Keratinocyte (primary cell): ENCODE data around the gene SYNE1. TPM values are rescaled to one million over a fixed set of nuclear protein-coding genes. Genes with fewer than 3 reads are reported as not detected.

ENCODE experiments used
- DNase-seq: peaks from one replicate; pipeline ENCODE4 v3.0.0-alpha.2; 2011; ENCODE audit warnings: low read depth, missing footprints, low spot score
- FAIRE-seq: peaks from 2 replicates; lab custom pipeline; 2011; peaks lifted over from hg19 to GRCh38; lab: Jason Lieb, UNC
- H2AFZ ChIP-seq: 2 replicates; pipeline ENCODE4 v1.6.0; 2012; ENCODE audit warnings: low read length, control low read depth, inconsistent platforms; ENCODE audit not compliant: control insufficient read depth
- H3K27ac ChIP-seq: 2 replicates; pipeline ENCODE4 v1.5.1; 2011; ENCODE audit warnings: low read length; ENCODE audit not compliant: control insufficient read depth, insufficient read depth
- H3K27me3 ChIP-seq: 3 replicates; pipeline ENCODE4 v1.6.0; 2011; ENCODE audit warnings: low read length; ENCODE audit not compliant: control insufficient read depth, insufficient read depth; ENCODE audit errors: extremely low read depth
- H3K36me3 ChIP-seq, 2 experiments: 2 replicates in 1 of 2; 3 replicates in 1 of 2; pipeline ENCODE4 v1.5.1; 2011; ENCODE audit warnings: low read length in 2 of 2, mild to moderate bottlenecking in 1 of 2; ENCODE audit not compliant: control insufficient read depth in 2 of 2, insufficient read depth in 2 of 2; ENCODE audit errors: extremely low read depth in 1 of 2
- H3K4me1 ChIP-seq: 3 replicates; pipeline ENCODE4 v1.5.1; 2011; ENCODE audit warnings: low read length; ENCODE audit not compliant: control insufficient read depth, insufficient read depth; ENCODE audit errors: extremely low read depth
- H3K4me2 ChIP-seq: 3 replicates; pipeline ENCODE4 v1.6.0; 2011; ENCODE audit warnings: low read depth, low read length; ENCODE audit not compliant: control insufficient read depth, insufficient read depth; ENCODE audit errors: extremely low read depth
- H3K4me3 ChIP-seq, 3 experiments: fragments of 200-600 bp in 1 of 3; sonication (generic) in 1 of 3; 2 replicates in 2 of 3; 3 replicates in 1 of 3; pipeline ENCODE4 v1.5.1; 2011 to 2016; ENCODE audit warnings: low read length in 3 of 3, mild to moderate bottlenecking in 3 of 3, control low read depth in 2 of 3, inconsistent platforms in 1 of 3, low read depth in 1 of 3, mixed read lengths in 1 of 3, mixed run types in 1 of 3, moderate library complexity in 1 of 3; ENCODE audit not compliant: control insufficient read depth in 2 of 3, insufficient read depth in 2 of 3; ENCODE audit errors: extremely low read depth in 1 of 3
- H3K79me2 ChIP-seq: 2 replicates; pipeline ENCODE4 v1.6.0; 2012; ENCODE audit warnings: low read length; ENCODE audit not compliant: control insufficient read depth, insufficient read depth
- H3K9ac ChIP-seq: 3 replicates; pipeline ENCODE4 v1.6.0; 2011; ENCODE audit warnings: low read length; ENCODE audit not compliant: control insufficient read depth, insufficient read depth; ENCODE audit errors: extremely low read depth
- H3K9me1 ChIP-seq: 3 replicates; pipeline ENCODE4 v1.6.0; 2011; ENCODE audit warnings: low read length; ENCODE audit not compliant: control insufficient read depth, insufficient read depth; ENCODE audit errors: extremely low read depth
- H3K9me3 ChIP-seq: 2 replicates; pipeline ENCODE4 v1.5.1; 2012; ENCODE audit warnings: low read depth, low read length; ENCODE audit not compliant: control insufficient read depth
- H4K20me1 ChIP-seq: 3 replicates; pipeline ENCODE4 v1.6.0; 2011; ENCODE audit warnings: low read length; ENCODE audit not compliant: control insufficient read depth, insufficient read depth; ENCODE audit errors: extremely low read depth
- EZH2 ChIP-seq: IDR thresholded peaks from one replicate; pipeline ENCODE4 v1.6.1; 2012; ENCODE audit warnings: inconsistent platforms, mild to moderate bottlenecking, low read length, moderate library complexity
- dilution Hi-C: fragments of 300-500 bp; cut with MboI; formaldehyde crosslinking; loops from one replicate; pipeline ENCODE4 v1.7.0; 2020; ENCODE audit warnings: low sequenced_read_pairs; ENCODE audit not compliant: extremely low pct_ligation_motif_present
- polyA plus RNA-seq, 5 experiments: library from polyadenylated mRNA; depleted of rRNA in 3 of 5; stranded (reverse) in 3 of 5; stranded (forward) in 1 of 5; unstranded in 1 of 5; fragments of >200 nt; gene quantifications; 1 replicate in 1 of 5; 2 replicates in 3 of 5; 3 replicates in 1 of 5; pipeline versions ENCODE4 v1.2.1 to v1.2.3, GENCODE V29; 2011 to 2012; ENCODE audit warnings: missing spikeins in 2 of 5, low read depth in 1 of 5, low replicate concordance in 1 of 5
- TF ChIP-seq, protein P1 (sequence below), 3 experiments: IDR thresholded peaks in 1 of 3; conservative IDR thresholded peaks in 1 of 3; optimal IDR thresholded peaks in 1 of 3; 2 replicates in 2 of 3; 3 replicates in 1 of 3; pipeline versions ENCODE3 to v1.5.1; 2011; ENCODE audit warnings: low read length in 3 of 3, mild to moderate bottlenecking in 3 of 3, moderate library complexity in 2 of 3, control low read depth in 1 of 3, inconsistent platforms in 1 of 3; ENCODE audit not compliant: insufficient read depth in 2 of 3; ENCODE audit errors: extremely low read depth in 1 of 3

SYNE1 gene
- polyA plus RNA-seq, 1 donor (not counting 4 experiments of a cell fraction or from before 2014, with no cell fraction given) = 4.0 TPM

DNA sequence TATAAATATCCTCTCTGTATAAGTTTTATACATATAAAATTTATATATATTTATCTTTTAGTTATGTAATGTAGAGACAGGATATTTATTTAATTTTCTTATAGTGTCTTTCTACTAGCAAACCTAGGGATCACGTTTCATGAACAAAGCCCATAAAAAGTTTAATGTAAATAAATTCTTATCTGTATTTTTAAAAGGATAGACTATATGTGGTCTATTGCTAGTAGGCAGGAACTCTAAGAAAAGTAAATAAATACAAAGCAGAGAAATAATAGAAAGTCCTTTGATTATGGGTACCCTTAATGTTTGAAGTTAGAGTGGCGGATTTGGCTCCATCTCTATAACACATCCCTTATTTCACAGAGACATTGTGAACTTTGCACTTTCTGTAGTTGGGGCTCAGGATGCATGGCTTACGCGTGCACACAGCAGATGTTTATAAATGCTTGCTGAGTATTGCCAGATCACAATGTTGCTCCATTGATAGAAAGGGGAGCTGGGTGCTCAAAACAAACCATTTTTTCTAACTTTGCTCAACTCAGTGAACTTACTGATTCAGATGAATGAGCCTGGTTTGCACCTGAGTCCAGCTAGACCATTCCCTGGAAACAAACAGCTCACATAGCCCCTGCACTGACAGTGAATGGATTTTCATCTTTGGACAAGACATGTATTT is 179.1 kb downstream of the SYNE1 start:
- Histone ChIP-seq H3K79me2 (no peaks in the 10 kb centered on the region), H3K4me1 (no peaks in the 10 kb centered on the region), H3K4me2 (no peak overlapping the region), H3K4me3 (no peak overlapping the region), H3K36me3 (no peaks in the 10 kb centered on the region), H3K9ac (no peak overlapping the region), H4K20me1 (no peaks in the 10 kb centered on the region), H3K27ac (no peak overlapping the region), H2AFZ (no peak overlapping the region), H3K27me3 (no peaks in the 10 kb centered on the region), H3K9me1 (no peaks in the 10 kb centered on the region), H3K9me3 (no peaks in the 10 kb centered on the region)
- no peak for DNase-seq
- TF ChIP-seq EZH2 = no peak
- TF ChIP-seq, protein P1, sequence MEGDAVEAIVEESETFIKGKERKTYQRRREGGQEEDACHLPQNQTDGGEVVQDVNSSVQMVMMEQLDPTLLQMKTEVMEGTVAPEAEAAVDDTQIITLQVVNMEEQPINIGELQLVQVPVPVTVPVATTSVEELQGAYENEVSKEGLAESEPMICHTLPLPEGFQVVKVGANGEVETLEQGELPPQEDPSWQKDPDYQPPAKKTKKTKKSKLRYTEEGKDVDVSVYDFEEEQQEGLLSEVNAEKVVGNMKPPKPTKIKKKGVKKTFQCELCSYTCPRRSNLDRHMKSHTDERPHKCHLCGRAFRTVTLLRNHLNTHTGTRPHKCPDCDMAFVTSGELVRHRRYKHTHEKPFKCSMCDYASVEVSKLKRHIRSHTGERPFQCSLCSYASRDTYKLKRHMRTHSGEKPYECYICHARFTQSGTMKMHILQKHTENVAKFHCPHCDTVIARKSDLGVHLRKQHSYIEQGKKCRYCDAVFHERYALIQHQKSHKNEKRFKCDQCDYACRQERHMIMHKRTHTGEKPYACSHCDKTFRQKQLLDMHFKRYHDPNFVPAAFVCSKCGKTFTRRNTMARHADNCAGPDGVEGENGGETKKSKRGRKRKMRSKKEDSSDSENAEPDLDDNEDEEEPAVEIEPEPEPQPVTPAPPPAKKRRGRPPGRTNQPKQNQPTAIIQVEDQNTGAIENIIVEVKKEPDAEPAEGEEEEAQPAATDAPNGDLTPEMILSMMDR (optimal IDR thresholded peaks at IDR 0.05 in 1 of 3, IDR thresholded peaks at IDR 0.05 in 1 of 3, conservative IDR thresholded peaks at IDR 0.05 in 1 of 3; ENCODE audit: extremely low read depth in 1 of 3, insufficient read depth in 2 of 3, low read length in 3 of 3) = no peak
- no peak for FAIRE-seq
- dilution Hi-C loops = no loop called here

DNA sequence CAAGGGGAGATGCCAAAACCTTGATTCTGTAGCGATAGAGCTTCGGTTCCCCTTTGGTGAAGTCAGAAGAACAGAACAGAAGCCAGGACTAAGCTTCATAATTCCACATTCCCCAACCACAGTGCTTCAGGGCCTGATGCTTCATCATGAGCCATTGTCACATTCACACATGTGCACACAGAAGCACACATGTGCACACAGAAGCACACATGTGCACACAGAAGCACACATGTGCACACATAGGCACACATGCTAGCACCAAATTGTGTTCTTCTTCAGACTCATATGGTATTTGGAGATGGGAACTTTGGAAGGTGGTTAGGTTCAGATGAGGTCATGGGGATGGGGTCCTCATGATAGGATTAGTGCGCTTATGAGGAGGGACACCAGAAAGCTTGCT is 183.2 kb downstream of the SYNE1 start:
- TF ChIP-seq EZH2 = no peak
- Histone ChIP-seq H3K36me3 (no peaks in the 10 kb centered on the region), H3K9me3 (no peaks in the 10 kb centered on the region), H3K9ac (no peak overlapping the region), H3K4me1 (no peaks in the 10 kb centered on the region), H3K4me2 (no peak overlapping the region), H3K27ac (no peak overlapping the region), H2AFZ (no peak overlapping the region), H3K9me1 (no peaks in the 10 kb centered on the region), H3K27me3 (no peaks in the 10 kb centered on the region), H3K4me3 (no peak overlapping the region), H3K79me2 (no peaks in the 10 kb centered on the region), H4K20me1 (no peaks in the 10 kb centered on the region)
- DNase-seq (no peak), FAIRE-seq (no peak)
- dilution Hi-C loops = no loop called here

GRCh38 chr6:152453421-152453820 is 183.7 kb downstream of the SYNE1 start:
- Histone ChIP-seq H3K27me3 (no peaks in the 10 kb centered on the region), H3K4me1 (no peaks in the 10 kb centered on the region), H3K79me2 (no peaks in the 10 kb centered on the region), H3K4me2 (no peak overlapping the region), H2AFZ (no peak overlapping the region), H3K4me3 (no peak overlapping the region), H4K20me1 (no peaks in the 10 kb centered on the region), H3K9me3 (no peaks in the 10 kb centered on the region), H3K36me3 (no peaks in the 10 kb centered on the region), H3K9ac (no peak overlapping the region), H3K9me1 (no peaks in the 10 kb centered on the region), H3K27ac (no peak overlapping the region)
- DNase-seq (no peak), FAIRE-seq (no peak)
- dilution Hi-C loops = no loop called here
- TF ChIP-seq, protein P1 (optimal IDR thresholded peaks at IDR 0.05 in 1 of 3, IDR thresholded peaks at IDR 0.05 in 1 of 3, conservative IDR thresholded peaks at IDR 0.05 in 1 of 3; ENCODE audit: extremely low read depth in 1 of 3, insufficient read depth in 2 of 3, low read length in 3 of 3) = no peak
- TF ChIP-seq EZH2 = no peak
